SH-SY5Y (cell line): ENCODE results near the gene RTCB.

ENCODE experiments used
- GATA2 ChIP-seq: IDR thresholded peaks from 2 replicates; pipeline ENCODE4 v1.6.1; 2011; ENCODE audit warnings: mild to moderate bottlenecking, low read depth, low read length
- GATA3 ChIP-seq: IDR thresholded peaks from 2 replicates; pipeline ENCODE4 v1.6.1; 2011; ENCODE audit warnings: low read depth, mild to moderate bottlenecking, low read length, moderate library complexity

- TF ChIP-seq GATA2 (no peak), GATA3 (no peak)
Measured at GRCh38 chr22:32341122-32341740, 70.8 kb downstream of the RTCB start.
